ENCODE measurements around the gene ZFAND6. TPM values are rescaled to one million over a fixed set of nuclear protein-coding genes. Genes with fewer than 3 reads are reported as not detected.
"Not testable (repeated sequence)": the region's sequence is repeated elsewhere in the genome, so short reads cannot be mapped to it uniquely, and the experiment has no call there.

Gene ZFAND6
- total RNA-seq, 1 donor from 2014 or later = 59.2 TPM

DNA sequence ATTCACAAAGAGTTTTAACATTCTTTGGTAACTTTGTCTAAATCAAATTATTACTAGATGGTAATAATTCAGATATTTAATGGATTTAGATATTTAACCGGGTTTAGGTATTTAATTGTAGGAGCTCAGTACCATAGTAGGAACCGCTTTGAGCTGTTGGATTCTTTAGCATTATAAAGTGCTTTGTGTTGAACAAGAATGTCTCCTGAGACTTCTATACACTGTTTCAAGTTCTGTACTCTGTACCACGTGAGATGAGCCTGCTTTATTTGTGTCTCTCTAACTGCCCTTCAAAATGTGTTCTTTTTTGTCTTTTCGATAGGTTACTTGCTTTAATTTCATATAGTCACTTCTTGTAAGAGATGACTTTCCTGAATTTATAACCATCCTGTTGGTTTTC lies 36.0 kb downstream of the ZFAND6 start:
- intact Hi-C loops (cut with micrococcal nuclease) = no loop called here

DNA sequence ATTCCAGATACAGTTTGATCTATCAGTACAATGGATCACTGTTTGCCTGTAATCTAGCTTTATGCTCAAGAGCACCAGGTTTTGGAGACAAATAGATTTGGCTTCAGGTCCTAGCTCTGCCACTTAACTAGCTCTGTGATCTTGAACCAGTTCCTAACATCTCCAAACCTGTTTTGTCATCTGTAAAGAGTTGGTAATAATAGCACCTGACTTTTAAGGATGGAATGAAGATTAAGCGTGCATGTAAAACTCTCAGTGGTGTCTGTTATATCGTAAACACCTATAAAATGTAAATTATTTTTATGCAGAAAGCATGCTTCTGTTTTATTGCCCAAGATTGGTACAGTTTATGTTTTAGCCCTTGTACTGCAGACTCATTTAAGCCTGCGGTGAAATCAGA lies 36.5 kb downstream of the ZFAND6 start:
- intact Hi-C loops (cut with micrococcal nuclease) = no loop called here

DNA sequence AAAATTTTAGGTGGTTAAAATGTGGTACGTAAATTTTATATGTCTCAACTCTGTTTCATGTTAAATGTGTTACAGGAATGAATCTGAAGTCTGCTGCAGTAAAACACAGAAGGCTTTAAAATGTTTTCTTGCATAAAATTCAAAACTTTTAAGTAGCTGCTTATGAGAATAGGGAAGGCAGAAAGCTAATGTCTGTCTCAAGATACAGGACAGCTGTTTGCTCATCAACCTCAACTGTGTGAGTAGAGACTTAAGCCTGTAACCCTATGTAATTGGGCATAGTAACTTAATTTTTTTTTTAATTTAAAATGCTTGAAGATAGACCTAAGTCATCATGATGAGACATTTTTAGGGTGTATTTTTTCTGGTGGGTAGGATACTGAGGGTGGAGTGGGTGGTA lies 38.9 kb downstream of the ZFAND6 start:
- intact Hi-C loops (cut with micrococcal nuclease) = no loop called here

DNA sequence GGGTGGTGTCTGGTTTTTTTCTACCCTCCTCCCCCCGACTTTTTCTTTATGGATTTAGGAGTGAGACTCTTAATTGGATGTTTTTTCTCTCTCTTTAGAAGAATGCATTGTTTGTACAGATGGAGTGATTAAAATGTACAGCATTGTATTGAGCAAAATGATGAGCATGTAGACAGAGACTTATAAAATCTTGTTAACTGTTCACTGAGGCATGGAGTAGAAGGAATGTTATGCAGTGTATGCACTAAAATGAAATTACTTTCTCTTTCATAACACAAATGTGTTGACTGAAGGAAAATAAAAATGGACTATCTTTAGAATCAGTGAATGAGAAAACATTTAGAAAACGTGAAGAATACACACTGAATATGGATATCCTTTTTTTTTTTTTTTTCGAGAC lies 39.8 kb downstream of the ZFAND6 start:
- intact Hi-C loops (cut with micrococcal nuclease) = no loop called here

DNA sequence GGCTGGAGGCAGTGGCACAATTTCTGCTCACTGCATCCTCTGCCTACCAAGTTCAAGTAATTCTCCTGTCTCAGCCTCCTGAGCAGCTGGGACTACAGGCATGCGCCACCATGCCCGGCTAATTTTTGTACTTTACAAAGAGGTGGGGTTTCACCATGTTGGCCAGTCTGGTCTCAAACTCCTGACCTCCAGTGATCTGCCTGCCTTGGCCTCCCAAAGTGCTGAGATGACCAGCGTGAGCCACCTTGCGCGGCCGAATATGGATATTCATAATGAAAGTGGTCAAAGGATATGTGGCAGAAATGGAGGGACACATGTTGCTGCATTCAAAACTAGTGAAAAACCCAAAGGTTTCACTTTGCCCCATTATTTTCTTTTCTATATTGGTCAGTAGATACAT lies 40.2 kb downstream of the ZFAND6 start:
- intact Hi-C loops (cut with micrococcal nuclease) = not testable (repeated sequence)

DNA sequence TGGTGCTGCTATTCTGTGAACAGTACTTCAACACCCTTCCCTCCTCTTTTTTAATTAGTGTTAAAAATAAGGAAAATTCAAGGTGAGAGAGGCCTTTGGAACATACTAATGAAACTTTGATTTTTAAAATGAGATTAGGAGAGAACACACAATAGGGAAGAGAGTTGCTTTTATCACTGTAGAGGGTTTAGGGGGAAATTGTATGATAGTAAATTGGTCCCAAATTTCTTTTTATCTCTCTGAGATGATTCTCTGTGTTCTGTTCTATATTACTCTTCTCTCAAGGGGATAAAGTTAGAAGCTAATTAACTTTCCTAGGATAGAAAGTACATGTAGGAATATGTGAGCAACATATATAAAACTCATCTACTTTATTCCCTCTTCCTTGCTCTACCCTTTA lies 40.8 kb downstream of the ZFAND6 start:
- intact Hi-C loops (cut with micrococcal nuclease) = no loop called here

DNA sequence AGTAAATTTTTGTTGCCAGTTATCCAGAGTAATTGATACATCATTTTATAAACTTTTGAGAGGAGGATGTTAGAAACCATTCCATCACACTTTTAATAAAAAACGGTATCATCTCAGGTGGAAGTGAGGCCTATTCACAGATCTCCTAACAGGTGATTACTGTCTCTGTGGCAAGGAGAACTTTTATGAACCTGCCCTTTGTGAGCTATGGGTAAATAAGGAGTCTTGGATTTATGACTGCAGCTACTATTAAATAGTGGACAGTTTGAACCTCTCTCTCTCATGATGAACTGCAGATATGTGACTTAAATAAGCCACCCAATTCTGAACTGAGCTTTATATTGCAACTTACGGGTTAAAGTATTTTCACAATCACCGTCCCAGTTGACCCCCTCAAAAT lies 45.7 kb downstream of the ZFAND6 start:
- intact Hi-C loops (cut with micrococcal nuclease) = no loop called here

DNA sequence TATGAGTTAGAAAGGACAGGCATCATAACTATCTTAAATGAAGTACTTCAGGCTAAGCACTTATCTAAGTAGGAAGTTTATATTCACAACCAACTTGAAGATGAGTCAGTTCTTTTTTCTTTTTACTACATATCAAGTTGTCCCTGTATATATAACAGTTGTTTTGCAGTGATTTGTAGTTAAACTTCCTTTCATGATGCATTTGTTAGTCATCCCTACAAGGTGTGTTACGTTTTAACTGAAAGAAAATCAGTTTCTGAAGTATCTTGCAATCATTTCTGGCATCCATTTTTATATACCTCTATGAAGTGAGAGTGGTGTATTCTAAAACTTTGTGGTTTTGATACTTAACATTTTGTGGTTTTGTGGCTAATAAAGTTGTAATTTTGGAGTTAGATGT lies 46.1 kb downstream of the ZFAND6 start:
- intact Hi-C loops (cut with micrococcal nuclease) = no loop called here

DNA sequence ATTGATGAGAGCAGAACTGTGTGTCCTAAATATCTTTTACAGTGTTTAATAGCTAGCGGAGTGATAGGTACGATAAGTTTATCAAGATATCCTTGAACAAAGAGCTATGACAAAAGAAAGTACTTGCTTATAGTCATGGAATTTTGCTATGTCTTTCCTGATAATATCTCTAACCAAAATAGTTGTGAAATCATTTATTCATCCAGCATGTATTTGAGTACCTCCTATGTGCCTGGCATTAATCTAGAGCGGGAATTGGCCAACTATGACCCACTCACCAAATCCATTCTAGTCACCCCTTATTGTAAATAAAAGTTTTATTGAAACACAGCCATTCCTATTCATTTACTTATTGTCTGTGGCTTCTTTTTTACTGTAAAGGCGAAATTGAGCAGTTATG lies 46.6 kb downstream of the ZFAND6 start:
- intact Hi-C loops (cut with micrococcal nuclease) = no loop called here

DNA sequence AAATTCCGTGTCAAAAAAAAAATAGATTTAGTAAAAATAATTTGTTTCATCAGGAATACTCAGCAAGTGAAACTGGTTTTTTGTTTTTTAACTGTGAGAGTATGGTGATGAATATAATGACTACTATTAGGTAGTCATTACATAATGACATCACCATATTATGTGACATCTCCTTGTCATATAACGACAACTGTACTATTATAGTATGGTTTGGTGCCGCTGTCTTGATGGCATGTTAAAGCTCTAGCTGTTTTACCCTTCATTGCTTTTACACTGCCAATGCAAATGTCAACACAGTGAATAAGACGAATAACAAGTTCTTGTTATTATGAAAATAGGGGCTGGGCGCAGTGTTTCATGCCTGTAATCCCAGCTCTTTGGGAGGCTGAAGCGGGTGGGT lies 47.7 kb downstream of the ZFAND6 start:
- intact Hi-C loops (cut with micrococcal nuclease) = no loop called here

DNA sequence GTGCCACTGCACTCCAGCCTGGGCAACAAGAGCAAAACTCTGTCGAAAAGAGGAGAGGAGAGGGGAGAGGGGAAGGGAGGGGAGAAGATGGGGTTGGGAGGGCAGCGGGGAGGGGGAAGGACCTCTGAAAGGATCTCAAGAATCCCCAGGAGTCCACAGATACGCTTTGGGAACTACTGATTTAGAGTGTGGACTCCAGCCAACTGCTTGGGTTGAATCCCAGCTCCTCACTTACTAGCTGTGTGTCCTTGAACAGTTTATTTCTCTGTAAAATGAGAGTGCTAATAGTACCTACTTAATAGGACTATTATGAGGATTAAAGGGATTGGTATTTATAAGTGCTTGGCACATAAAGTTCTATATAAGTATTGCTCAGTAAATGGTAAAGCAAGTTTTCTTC lies 48.3 kb downstream of the ZFAND6 start:
- intact Hi-C loops (cut with micrococcal nuclease) = no loop called here

DNA sequence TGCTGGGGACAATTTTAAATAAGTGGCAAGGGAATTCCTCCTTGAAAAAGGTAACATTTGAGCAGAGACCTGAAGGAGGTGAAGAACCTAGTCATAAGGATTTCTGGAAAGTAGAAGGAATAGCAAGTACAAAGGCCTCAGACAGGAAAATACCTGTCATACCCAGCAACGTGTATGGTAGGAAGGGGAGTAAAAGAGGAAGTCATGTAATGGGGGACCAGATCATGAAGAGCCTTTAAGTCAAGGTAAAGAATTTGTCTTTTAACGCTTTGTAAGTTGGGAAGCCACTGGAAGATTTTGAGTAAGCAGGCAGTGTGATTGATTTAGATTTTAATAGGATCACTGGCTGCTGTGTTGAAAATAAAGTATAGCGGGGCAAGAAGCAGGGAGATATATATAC lies 49.9 kb downstream of the ZFAND6 start:
- intact Hi-C loops (cut with micrococcal nuclease) = no loop called here

DNA sequence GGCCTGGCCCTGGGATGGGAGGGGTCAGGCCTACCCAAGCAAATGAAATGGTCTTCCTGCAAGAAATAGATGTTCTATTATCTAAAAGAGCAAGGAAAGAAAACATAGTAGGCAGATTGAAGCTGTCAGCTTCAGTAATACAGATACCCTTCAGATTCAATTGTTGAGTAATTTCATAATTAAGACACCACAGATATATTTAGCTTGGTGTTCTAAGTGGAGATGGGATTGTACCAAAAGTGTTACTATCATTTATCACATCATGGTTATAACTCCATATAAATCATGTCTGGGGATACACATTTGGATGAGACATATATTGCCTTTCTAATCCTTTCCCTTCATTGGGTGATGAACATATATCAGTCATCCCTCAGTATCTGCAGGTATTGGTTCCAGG lies 51.4 kb downstream of the ZFAND6 start:
- intact Hi-C loops (cut with micrococcal nuclease) = no loop called here

DNA sequence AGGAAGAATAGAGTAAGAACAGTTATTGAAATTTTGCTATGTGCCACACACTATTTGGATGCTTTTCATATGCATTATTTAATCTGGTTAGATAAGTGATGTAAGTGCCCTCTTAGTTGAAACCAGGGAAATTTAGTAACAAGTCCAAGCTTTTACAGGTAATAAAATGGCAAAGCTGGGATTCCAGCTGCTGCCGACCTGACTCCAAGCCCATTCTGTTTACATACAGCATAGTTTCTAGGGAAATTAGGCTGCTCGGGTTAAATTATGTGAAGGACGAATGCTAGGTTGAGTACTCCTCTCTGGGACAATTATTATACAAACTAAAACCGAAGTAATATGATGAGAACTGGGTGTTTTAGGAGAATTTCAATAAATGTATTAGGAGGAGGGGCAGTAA lies 54.6 kb downstream of the ZFAND6 start:
- intact Hi-C loops (cut with micrococcal nuclease) = no loop called here

DNA sequence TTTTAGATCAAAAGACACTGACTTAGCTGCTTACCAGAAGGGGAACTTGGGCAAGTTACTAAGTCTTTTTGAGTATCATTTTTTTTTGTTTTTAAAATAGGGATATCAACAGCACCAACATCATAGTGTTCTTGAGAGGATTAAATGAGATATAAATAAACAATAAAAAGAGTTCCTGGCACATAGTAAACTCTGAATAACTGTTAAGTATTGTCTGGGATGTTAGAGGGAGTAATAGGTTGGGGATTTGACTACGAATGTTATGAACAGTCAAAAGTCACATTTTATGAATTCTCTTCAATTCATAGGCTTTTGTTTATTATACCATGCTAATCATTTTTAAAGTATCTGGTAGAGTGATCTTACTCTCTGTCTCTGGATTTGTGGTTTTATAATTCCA lies 55.5 kb downstream of the ZFAND6 start:
- intact Hi-C loops (cut with micrococcal nuclease) = no loop called here

DNA sequence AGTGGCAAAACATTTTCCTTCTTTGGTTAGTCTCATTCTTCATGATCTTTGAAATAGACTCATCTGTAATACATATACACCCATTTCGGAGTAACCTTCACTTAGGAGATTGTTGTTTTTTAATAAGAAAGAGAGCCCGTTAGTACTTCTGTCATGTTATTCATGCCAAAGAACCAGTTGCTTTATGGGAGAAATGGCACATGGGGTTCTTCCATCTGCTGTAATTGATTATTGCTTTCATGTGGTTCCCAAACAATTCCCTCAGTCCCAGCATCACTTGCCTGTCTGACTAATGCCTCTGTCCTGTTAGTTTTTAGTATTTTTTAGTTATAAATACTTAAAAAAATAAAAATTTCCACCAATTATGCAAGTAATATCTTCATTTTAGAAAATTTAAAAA lies 59.5 kb downstream of the ZFAND6 start:
- intact Hi-C loops (cut with micrococcal nuclease) = no loop called here

DNA sequence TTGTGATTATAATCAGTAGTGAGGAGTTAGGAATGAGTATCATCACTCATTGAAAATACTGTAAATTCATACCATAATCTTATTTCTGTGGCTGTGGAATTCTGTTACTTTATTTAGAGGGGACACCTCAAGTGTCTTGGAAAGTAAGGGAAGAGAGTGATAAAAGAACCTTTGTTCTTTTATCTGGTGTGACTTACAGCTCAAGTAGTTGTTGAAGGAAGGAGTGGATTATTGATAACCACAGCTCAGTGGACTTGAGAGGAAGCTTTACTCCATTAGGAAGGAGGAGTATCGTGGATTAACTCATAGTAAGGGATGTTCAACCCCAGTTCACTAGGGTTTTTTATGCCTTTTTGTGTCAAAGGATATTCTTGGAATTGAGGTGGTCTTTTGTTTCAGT lies 61.2 kb downstream of the ZFAND6 start:
- intact Hi-C loops (cut with micrococcal nuclease) = no loop called here

DNA sequence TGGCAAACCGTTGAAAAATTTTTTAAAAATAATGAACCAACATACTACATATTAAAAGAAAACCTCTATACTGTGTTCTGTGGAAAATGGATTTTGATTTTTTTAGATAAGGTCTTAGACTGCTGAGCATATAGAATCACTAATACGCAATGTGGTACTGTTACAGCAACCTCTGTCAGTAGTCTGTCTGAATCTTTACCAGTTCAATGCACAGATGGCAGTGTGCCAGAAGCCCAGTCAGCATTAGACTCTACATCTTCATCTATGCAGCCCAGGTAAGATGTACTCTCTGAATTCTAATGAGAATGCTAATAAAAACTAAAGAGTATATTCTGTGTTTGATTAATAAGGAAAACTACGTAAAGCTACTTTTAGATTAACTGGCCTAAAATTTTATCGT lies 62.1 kb downstream of the ZFAND6 start:
- intact Hi-C loops (cut with micrococcal nuclease) = no loop called here

DNA sequence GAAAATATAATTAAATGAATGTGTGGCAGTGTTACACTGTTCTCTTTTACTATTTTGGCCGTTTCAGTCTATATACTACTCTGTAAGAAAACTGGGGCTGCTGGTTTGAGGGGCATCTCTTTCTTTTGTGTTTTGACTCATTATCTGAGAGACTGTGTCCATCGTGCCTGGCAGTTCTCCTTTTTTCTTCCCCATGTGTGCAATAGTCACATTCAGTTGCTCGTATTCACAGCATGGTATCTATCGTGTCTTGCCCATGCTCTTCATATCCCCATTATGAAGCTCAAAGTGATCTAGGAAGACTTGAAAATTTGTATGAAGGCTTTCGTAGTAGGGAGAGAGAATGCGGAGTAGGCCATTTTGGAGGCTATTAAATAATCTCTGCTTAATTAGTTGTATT lies 63.6 kb downstream of the ZFAND6 start:
- intact Hi-C loops (cut with micrococcal nuclease) = no loop called here

DNA sequence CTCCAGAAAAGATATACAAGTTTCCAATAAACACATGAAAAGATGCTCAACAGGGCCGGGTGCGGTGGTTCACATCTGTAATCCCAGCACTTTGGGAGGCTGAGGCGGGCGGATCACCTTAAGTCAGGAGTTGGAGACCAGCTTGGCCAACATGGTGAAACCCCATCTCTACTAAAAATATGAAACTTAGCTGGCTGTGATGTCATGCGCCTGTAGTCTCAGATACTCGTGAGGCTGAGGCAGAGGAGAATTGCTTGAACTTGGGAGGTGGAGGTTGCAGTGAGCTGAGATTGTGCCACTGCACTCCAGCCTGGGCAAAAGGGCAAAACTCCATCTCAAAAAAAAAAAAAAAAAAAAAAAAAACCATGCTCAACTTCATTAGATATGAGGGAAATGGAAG lies 67.8 kb downstream of the ZFAND6 start:
- intact Hi-C loops (cut with micrococcal nuclease) = not testable (repeated sequence)

DNA sequence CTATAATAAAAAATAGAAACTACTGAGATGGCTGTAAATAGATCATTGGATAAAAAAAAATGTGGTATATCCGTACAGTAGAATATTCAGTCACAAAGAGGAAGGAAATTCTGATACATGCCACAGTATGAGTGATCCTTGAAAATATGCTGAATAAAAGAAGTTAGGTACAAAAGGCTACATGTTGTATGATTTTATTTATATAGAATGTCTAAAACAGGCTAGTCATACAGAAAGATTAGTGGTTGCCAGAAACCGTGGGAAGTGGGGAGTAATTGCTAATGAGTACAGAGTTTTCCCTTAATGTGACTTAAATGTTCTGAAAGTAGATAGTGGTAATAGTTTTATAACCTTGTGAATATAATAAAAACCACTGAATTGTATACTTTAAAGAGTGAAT lies 68.4 kb downstream of the ZFAND6 start:
- intact Hi-C loops (cut with micrococcal nuclease) = no loop called here

DNA sequence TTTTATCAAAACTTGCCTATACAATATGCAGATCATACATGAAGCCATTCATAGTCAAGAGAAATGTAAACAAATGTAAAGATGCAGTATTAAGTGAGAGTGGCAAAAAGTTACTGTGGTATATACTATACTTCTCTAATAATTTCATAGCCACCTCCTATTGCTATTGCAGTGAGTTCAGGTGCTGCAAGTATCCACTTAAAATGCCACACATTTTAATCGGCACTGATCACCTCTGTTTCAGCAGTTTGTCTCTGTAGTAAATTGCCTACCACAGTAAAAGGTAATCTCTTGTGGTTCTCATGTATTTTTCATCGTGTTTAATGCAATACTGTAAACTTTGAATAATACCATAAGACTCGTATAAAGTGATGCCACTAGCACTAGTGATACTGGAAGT lies 72.9 kb downstream of the ZFAND6 start:
- intact Hi-C loops (cut with micrococcal nuclease) = no loop called here

DNA sequence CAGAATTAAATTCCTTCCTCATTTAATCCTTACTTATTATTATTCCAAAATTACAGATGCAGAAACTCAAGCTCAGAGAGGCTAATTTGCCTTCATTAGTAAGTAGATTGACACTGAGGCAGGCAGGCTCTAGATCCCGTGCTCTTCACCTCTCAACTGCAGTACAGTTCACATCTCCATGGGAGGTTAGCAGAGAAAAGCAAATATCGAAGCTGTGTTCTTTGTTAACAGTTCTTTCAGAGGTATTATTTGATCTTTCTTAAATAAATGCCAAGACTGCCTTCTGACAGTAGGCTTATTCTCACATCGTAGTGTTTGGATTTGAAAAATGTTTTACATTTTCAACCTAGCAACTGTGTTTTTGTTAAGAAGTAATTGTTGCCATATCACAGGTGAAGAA lies 77.4 kb downstream of the ZFAND6 start:
- intact Hi-C loops (cut with micrococcal nuclease) = no loop called here

DNA sequence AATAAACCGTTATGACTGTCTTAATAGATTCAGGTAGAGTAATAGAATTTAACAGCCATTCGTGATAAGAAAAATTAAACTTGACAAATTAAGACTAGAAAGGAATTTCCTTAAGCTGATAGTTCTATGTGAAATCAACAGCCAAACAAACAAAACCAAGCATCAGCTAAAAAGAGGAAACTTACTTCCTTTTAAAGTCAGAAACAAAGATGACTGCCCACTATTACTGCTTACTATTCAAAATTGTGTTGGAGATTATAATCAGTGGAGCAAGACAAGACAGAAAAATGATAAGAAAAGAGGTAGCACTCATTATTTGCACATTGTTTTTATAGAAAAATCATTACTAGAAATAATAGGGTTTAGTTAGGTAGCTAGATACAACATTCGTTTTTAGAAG lies 79.5 kb downstream of the ZFAND6 start:
- intact Hi-C loops (cut with micrococcal nuclease) = no loop called here

DNA sequence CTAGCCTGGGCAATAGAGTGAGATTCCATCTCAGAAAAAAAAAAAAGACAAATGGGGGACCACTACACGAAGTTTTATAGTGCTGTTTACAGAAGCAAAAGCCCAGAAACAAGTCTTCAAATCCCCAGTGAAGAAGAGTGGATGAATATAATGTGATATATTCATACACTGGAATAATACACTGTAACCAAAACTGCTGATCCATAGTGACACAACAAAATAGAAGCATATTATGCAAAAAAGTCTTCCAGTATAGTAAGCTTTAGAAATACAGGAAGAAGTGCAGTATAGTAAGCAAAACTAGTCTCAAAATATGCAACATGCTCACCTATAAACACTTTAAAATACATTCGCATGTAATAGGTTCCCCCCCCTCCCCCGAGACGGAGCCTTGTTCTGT lies 81.4 kb downstream of the ZFAND6 start:
- intact Hi-C loops (cut with micrococcal nuclease) = no loop called here

Measured in T-helper 1 cell treated with Interleukin-12 subunit alpha and Interleukin-12 subunit beta and Interleukin-4 antibody, amounts not matched to agents 30 ng/mL and 1 ng/mL, for 36 hours (primary cell).